ENCODE data around the gene SEC14L5.

Gene SEC14L5

GRCh38 chr16:4982056-4982867 is 24.1 kb downstream of the SEC14L5 start:
- TF ChIP-seq CTCF (IDR thresholded peaks at IDR 0.05; ENCODE audit: extremely low read depth, insufficient read depth, missing control alignments): no peak
- in situ Hi-C loops (cut with MboI; ENCODE audit: low pct_unique_long_range_greater_than_20kb, low sequenced_read_pairs, unreplicated experiment): no loop called here
- DNase-seq (ENCODE audit: low spot score): no peak

- TF ChIP-seq CTCF (IDR thresholded peaks at IDR 0.05; ENCODE audit: extremely low read depth, insufficient read depth, missing control alignments): no peak
- DNase-seq (ENCODE audit: low spot score): no peak
- in situ Hi-C loops (cut with MboI; ENCODE audit: low pct_unique_long_range_greater_than_20kb, low sequenced_read_pairs, unreplicated experiment): no loop called here
Observed at GRCh38 chr16:4984174-4984990, 26.3 kb downstream of the SEC14L5 start.

DNA sequence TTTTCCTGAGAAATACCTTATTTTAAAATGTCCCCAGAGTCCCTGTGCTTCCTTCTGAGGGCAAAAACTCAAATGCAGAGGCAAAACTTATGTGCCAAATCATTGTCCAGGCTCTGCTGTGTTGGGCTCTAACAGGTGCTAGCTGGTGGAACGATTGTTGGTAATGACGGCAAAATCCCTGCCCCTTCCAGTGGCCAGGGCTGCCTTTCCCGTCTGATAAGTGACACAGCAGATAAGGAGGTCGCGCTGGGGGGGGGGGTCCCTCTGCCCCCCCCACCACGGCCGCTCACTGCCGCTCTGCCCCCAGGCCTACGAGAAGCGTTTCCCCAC is 29.1 kb downstream of the SEC14L5 start:
- TF ChIP-seq CTCF (IDR thresholded peaks at IDR 0.05; ENCODE audit: extremely low read depth, insufficient read depth, missing control alignments): no peak
- in situ Hi-C loops (cut with MboI; ENCODE audit: low pct_unique_long_range_greater_than_20kb, low sequenced_read_pairs, unreplicated experiment): no loop called here
- no peak for DNase-seq (ENCODE audit: low spot score)

DNA sequence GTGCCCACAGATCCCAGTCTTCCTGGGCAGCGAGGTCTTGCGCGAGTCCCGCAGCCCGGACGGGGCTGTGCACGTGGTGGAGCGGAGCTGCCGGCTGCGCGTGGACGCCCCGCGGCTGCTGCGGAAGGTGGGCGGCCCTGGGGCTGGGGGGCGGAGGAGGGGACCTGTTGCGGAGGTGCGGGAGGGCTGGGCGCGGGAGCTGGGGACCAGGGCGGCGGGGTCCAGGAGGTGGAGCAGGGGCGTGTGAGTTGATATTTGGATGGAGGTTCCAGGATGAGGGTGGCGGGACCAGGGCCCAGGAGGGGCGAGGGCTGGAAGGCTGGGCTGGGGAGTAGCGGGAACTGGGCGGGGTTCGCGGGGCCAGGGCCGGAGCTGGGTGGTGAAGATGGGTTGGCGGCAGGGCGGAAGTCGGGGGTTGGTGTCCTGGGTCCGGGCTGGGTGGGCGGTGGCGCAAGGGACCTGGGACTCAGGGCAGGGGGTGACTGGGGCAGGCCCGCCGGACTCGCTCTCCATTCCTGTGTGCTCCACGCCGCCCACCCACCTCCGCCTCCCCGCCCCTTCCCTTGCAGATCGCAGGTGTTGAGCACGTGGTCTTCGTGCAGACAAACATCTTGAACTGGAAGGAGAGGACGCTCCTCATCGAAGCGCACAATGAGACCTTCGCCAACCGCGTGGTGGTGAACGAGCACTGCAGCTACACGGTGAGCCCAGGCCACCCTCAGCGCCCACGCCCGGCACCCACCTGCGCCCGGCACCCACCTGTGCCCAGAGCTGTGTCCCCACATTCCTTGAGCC is 29.6 kb downstream of the SEC14L5 start:
- no peak for TF ChIP-seq CTCF (IDR thresholded peaks at IDR 0.05; ENCODE audit: extremely low read depth, insufficient read depth, missing control alignments)
- in situ Hi-C loops (cut with MboI; ENCODE audit: low pct_unique_long_range_greater_than_20kb, low sequenced_read_pairs, unreplicated experiment): no loop called here
- no peak for DNase-seq (ENCODE audit: low spot score)

- in situ Hi-C loops (cut with MboI; ENCODE audit: low pct_unique_long_range_greater_than_20kb, low sequenced_read_pairs, unreplicated experiment): no loop called here
- no peak for TF ChIP-seq CTCF (IDR thresholded peaks at IDR 0.05; ENCODE audit: extremely low read depth, insufficient read depth, missing control alignments)
- DNase-seq (ENCODE audit: low spot score): no peak
Observed at GRCh38 chr16:4988647-4989046, 30.5 kb downstream of the SEC14L5 start.

- in situ Hi-C loops (cut with MboI; ENCODE audit: low pct_unique_long_range_greater_than_20kb, low sequenced_read_pairs, unreplicated experiment): no loop called here
- DNase-seq (ENCODE audit: low spot score): no peak
- no peak for TF ChIP-seq CTCF (IDR thresholded peaks at IDR 0.05; ENCODE audit: extremely low read depth, insufficient read depth, missing control alignments)
Observed at GRCh38 chr16:4989391-4990006, 31.4 kb downstream of the SEC14L5 start.
